ENCODE measurements around the gene PDK2. TPM values are rescaled to one million over a fixed set of nuclear protein-coding genes. Genes with fewer than 3 reads are reported as not detected.

PDK2 gene
- 100 to 1,000 TPM; 167 to 219 (median 182) TPM for total RNA-seq
- 149 TPM for polyA plus RNA-seq
- long read RNA-seq, donor 1, transcript PDK2-203 (11 exons, 3,440 nt) = major isoform, 593 of 700 reads
- long read RNA-seq, donor 1, transcript PDK2-206 (4 exons, 865 nt) = minor isoform, 21 of 700 reads
- long read RNA-seq, donor 1, partial matches to known transcripts = 58 of 700 reads
- long read RNA-seq, donor 1, other reads (novel, unspliced or antisense) = 26 of 700 reads
- long read RNA-seq, donor 2, transcript PDK2-206 (4 exons, 865 nt) = minor isoform, 6 of 293 reads
- long read RNA-seq, donor 2, transcript PDK2-203 (11 exons, 3,440 nt) = major isoform, 241 of 293 reads
- long read RNA-seq, donor 2, partial matches to known transcripts = 15 of 293 reads
- long read RNA-seq, donor 2, other reads (novel, unspliced or antisense) = 30 of 293 reads
- long read RNA-seq, donor 3, transcript PDK2-203 (11 exons, 3,440 nt) = major isoform, 822 of 941 reads
- long read RNA-seq, donor 3, transcript PDK2-213 (5 exons, 806 nt) = minor isoform, 6 of 941 reads
- long read RNA-seq, donor 3, transcript PDK2-208 (4 exons, 660 nt) = minor isoform, 6 of 941 reads
- long read RNA-seq, donor 3, partial matches to known transcripts = 57 of 941 reads
- long read RNA-seq, donor 3, other reads (novel, unspliced or antisense) = 44 of 941 reads
- long read RNA-seq, donor 4, transcript PDK2-203 (11 exons, 3,440 nt) = major isoform, 249 of 320 reads
- long read RNA-seq, donor 4, transcript PDK2-206 (4 exons, 865 nt) = minor isoform, 16 of 320 reads
- long read RNA-seq, donor 4, partial matches to known transcripts = 19 of 320 reads
- long read RNA-seq, donor 4, other reads (novel, unspliced or antisense) = 30 of 320 reads

DNA sequence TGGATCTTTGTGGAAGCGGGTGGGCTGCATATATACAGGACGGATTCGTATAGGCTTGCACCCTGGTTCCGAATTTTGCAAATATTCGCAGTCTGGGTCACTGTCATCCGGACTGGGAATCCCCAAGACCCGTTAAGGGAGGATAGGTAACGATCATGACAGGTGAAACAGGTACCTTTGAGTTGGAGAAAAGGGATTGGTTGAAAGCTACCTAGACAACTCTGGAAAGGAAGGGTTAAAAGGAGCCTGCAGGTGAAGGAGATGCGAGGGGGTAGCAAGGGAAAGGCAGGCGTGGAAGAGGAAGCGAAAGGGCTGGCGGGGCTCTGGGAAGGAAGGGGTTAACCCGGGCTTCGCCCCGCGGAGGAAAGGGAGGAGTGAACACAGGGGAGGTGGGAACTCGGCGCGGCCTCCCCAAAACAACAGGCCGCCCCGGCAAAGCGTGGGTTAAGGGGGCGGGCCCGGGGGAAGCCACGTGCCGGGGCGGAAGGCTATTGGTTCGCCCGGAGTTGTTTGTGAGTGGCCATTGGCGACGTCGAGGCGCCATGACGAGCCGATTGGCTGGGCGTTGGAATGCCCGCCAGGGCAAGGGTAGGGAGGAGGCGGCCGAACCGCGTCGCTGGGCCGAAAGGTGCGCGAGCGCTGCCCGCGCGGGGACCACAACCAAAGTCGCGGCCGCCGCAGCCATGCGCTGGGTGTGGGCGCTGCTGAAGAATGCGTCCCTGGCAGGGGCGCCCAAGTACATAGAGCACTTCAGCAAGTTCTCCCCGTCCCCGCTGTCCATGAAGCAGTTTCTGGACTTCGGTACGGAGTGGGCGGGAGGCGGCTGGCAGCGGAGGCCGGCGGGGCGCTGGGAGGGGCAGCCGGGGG is at the start of gene PDK2:
TSS of gene PDK2 (plus strand) at position 599 of the 867 bp plus-strand sequence. CDS start at position 684, 85 bp downstream.
- peak; percentile 96 to 99 (median 99) for DNase-seq
- no peaks in the 10 kb centered on the region for H3K27me3 ChIP-seq (ENCODE audit: control insufficient read depth, insufficient read depth)
- peaks cover 2% of the 10 kb centered on the region for H3K4me1 ChIP-seq (ENCODE audit: control insufficient read depth, insufficient read depth, low read length)
- under 1% methylated on average over 68 of the region's 68 CpGs for WGBS
- H3K9me3 ChIP-seq (ENCODE audit: control insufficient read depth, low read length) = no peaks in the 10 kb centered on the region
- H3K27ac ChIP-seq (ENCODE audit: low read length) = peak within 1 kb of the TSS; percentile 90
- peak; percentile 95 for ATAC-seq
- intact Hi-C loops (cut with DNase I) = loop anchor here (5.0 to 10.0 kb wide), 4 partner anchors 60 to 200 kb away; partner anchors contain the start of gene PPP1R9B (in 1 of the 4)
- H3K4me3 ChIP-seq (ENCODE audit: low read length) = peak within 1 kb of the TSS; percentile 64

DNA sequence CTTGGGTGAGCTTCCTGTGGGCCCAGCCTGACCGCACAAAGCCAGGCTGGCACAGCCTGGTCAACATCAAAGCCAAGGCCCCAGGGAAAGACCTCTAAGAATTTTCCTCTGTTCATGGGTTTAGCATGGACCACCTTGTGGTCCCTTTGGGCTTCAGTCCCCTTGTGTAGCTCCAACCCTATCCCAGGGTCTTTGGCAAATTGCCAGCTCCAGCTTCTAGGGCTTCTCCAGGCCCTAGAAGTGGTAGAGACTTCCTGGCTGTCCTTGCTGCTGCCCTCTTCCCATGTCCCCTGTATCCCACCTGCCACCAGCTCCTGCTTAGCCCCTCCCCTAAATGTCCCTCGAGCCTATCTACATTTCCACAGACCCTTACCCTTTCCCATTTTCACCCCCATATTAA is 49.0 kb upstream of the PDK2 start:
- ATAC-seq (no peak), DNase-seq (no peak)

DNA sequence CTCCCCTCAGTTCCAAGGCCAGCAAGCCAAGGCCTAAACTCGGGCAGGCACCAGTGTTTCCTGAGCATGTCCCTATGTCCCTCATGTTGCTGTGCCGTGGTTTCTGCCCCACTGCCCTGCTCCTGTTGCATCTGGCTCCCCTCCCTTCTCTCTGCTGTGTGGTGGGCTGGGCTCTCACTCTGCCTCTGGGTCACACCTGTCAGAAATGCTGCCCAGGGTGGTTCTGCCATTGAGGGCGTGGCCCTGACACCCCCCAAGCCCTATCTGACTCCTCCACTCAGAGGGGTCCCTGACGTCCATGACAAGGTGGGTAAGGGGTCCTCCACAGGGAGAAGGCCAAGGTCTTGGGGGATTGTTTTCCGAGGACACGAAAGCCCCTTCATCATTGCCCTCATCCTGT is 48.5 kb upstream of the PDK2 start:
- intact Hi-C loops (cut with DNase I) = no loop called here
- Histone ChIP-seq H3K27me3 (ENCODE audit: control insufficient read depth, insufficient read depth) (no peaks in the 10 kb centered on the region), H3K27ac (ENCODE audit: low read length) (no peak overlapping the region), H3K4me3 (ENCODE audit: low read length) (no peak overlapping the region), H3K4me1 (ENCODE audit: control insufficient read depth, insufficient read depth, low read length) (peaks cover 10% of the 10 kb centered on the region), H3K9me3 (ENCODE audit: control insufficient read depth, low read length) (no peaks in the 10 kb centered on the region)
- DNase-seq (no peak), ATAC-seq (no peak)
- WGBS = 89% methylated on average over 6 of the region's 6 CpGs

More for the DNA sequence above, 49.0 kb upstream of the PDK2 start:
- H3K4me3 ChIP-seq (ENCODE audit: low read length) = no peak overlapping the region
- intact Hi-C loops (cut with DNase I) = no loop called here
- 78% methylated on average over 2 of the region's 2 CpGs for WGBS
- H3K9me3 ChIP-seq (ENCODE audit: control insufficient read depth, low read length) = no peaks in the 10 kb centered on the region
- peaks cover 10% of the 10 kb centered on the region for H3K4me1 ChIP-seq (ENCODE audit: control insufficient read depth, insufficient read depth, low read length)
- H3K27me3 ChIP-seq (ENCODE audit: control insufficient read depth, insufficient read depth) = no peaks in the 10 kb centered on the region
- H3K27ac ChIP-seq (ENCODE audit: low read length) = no peak overlapping the region

DNA sequence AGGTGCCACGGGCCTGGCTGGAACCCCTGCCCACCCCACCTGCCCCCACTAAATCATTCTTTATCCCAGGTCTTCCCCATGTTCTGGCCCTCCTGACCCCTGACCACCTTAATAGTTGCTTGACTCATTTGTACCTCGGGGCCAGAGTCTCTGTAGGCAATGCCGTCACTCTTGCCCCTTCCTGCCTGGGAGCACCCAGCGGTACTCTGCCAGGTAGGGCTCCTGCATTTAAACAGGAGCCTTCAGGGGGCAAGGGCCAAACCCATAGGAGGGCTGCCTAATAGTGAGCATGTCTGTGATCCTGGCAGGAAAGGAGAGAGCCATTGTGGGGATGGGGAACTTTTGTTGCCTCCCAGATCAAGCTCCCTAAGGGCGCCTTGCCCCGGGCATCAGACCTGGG is 48.1 kb upstream of the PDK2 start:
- Histone ChIP-seq H3K9me3 (ENCODE audit: control insufficient read depth, low read length) (no peaks in the 10 kb centered on the region), H3K4me1 (ENCODE audit: control insufficient read depth, insufficient read depth, low read length) (peaks cover 10% of the 10 kb centered on the region), H3K27me3 (ENCODE audit: control insufficient read depth, insufficient read depth) (no peaks in the 10 kb centered on the region), H3K27ac (ENCODE audit: low read length) (no peak overlapping the region), H3K4me3 (ENCODE audit: low read length) (no peak overlapping the region)
- intact Hi-C loops (cut with DNase I) = no loop called here
- ATAC-seq (no peak), DNase-seq (peak in 1 of 3 donors; percentile 27)
- 92% methylated on average over 6 of the region's 6 CpGs for WGBS

DNA sequence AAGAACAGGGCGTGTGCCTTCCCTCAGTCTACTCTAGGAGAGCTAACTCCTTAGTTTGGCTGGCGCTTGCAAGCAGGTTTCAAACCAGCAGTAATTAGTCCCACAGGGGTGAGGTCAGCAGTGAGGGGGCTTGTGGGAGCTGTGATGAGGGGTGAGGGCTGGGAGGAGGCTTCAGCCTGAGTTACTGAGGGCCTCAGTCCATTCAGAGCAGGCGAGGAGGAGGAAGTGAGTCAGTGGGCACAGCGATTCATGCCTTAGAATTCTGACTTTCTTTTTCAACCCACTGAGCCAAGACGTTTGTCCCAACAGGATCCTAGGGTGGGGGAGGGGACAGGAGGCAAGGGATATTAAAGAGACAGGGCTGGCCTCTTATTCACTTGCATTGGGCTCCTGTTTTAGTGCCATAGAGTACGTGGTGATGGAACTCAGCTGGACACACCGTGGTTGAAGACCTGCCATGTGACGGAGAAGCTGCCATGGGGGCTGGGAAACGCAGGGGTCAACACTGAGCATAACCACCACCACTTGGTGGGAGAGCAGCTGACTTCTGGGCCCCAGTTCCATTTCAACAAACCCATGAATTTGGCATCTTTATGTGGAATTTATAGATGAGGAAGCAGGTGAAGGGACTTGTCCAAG is 47.5 kb upstream of the PDK2 start:
- DNase-seq (peak in 1 of 3 donors; percentile 31), ATAC-seq (peak in 1 of 2 donors; percentile 42)
- Histone ChIP-seq H3K4me1 (ENCODE audit: control insufficient read depth, insufficient read depth, low read length) (peaks cover 10% of the 10 kb centered on the region), H3K27ac (ENCODE audit: low read length) (no peak overlapping the region), H3K27me3 (ENCODE audit: control insufficient read depth, insufficient read depth) (no peaks in the 10 kb centered on the region), H3K4me3 (ENCODE audit: low read length) (no peak overlapping the region), H3K9me3 (ENCODE audit: control insufficient read depth, low read length) (no peaks in the 10 kb centered on the region)
- intact Hi-C loops (cut with DNase I) = no loop called here
- WGBS = 63% methylated on average over 9 of the region's 9 CpGs

DNA sequence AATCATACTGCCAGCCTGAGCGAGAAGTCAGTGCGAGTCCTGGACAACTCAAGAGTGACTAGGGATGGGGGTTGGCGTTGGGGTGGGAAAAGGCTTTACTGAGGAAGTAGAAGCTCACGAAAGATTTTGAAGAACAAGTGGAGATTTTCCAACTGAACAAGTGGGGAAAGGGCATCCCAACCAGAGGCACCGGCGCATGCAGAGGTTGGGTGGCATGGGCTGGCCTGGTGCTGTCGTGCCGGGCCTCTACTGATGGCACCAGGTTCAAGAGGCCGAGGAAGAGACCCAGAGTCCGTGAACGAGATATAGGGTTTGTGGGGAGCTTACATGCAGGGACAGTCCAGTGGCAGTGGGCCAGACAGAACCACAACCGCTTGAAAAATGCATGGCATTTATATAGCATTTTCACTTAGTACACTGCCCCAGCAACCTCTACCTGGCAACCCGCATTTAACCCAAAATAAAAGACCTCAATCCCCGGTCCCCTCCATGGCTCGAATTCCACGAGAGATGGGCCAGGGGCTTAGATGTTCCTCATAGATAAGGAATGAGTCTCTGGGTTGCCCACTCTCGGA is 46.9 kb upstream of the PDK2 start:
- H3K4me1 ChIP-seq (ENCODE audit: control insufficient read depth, insufficient read depth, low read length) = peaks cover 14% of the 10 kb centered on the region
- intact Hi-C loops (cut with DNase I) = no loop called here
- 93% methylated on average over 17 of the region's 17 CpGs for WGBS
- DNase-seq = peak in 1 of 3 donors; percentile 35
- H3K4me3 ChIP-seq (ENCODE audit: low read length) = no peak overlapping the region
- no peak overlapping the region for H3K27ac ChIP-seq (ENCODE audit: low read length)
- ATAC-seq = no peak
- no peaks in the 10 kb centered on the region for H3K9me3 ChIP-seq (ENCODE audit: control insufficient read depth, low read length)
- no peaks in the 10 kb centered on the region for H3K27me3 ChIP-seq (ENCODE audit: control insufficient read depth, insufficient read depth)

DNA sequence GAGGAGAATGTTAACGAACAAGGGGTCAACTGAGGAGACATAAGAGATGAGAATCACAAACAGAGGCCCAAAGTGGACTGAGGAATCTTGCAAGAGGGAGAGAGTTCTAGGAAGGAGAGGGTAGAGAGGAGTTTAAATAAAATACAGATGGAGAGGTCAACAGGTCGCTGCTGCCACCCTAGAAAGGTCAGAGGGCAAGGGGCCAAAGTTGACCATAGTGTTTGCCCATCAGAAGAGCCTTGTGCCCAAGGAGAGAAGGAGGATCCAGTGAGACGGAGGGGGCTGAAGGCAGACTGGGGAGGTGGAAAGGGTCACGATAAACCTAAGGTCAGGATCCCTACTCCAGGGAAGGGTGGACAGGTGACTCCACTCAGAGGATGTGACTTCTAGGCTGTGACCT is 46.2 kb upstream of the PDK2 start:
- DNase-seq (no peak), ATAC-seq (no peak)
- Histone ChIP-seq H3K27me3 (ENCODE audit: control insufficient read depth, insufficient read depth) (no peaks in the 10 kb centered on the region), H3K4me1 (ENCODE audit: control insufficient read depth, insufficient read depth, low read length) (peaks cover 17% of the 10 kb centered on the region), H3K4me3 (ENCODE audit: low read length) (no peak overlapping the region), H3K9me3 (ENCODE audit: control insufficient read depth, low read length) (no peaks in the 10 kb centered on the region), H3K27ac (ENCODE audit: low read length) (no peak overlapping the region)
- intact Hi-C loops (cut with DNase I) = no loop called here
- 75% methylated on average over 4 of the region's 4 CpGs for WGBS

DNA sequence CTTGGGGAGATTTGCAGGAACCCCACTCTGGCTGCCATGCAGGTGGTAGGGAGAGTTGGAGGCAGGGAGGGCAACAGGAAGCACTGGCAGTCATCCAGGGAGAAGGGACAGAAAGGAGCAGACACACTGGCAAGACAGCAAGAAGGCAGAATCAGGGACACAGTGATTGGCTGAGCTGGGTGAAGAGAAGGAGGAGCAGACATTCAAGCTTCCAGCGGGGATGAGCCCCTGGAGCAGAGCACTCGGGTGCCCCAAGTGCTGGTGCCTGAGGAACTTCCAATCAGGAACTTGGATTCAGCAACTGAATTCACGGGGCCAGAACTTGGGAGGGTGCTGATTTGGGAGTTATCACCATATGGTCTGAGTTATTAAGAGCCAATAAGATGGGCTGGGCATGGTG is 45.5 kb upstream of the PDK2 start:
- 61% methylated on average over 3 of the region's 3 CpGs for WGBS
- Histone ChIP-seq H3K9me3 (ENCODE audit: control insufficient read depth, low read length) (no peaks in the 10 kb centered on the region), H3K4me1 (ENCODE audit: control insufficient read depth, insufficient read depth, low read length) (peaks cover 17% of the 10 kb centered on the region), H3K27ac (ENCODE audit: low read length) (no peak overlapping the region), H3K27me3 (ENCODE audit: control insufficient read depth, insufficient read depth) (no peaks in the 10 kb centered on the region), H3K4me3 (ENCODE audit: low read length) (no peak overlapping the region)
- DNase-seq (no peak), ATAC-seq (no peak)
- intact Hi-C loops (cut with DNase I) = no loop called here

DNA sequence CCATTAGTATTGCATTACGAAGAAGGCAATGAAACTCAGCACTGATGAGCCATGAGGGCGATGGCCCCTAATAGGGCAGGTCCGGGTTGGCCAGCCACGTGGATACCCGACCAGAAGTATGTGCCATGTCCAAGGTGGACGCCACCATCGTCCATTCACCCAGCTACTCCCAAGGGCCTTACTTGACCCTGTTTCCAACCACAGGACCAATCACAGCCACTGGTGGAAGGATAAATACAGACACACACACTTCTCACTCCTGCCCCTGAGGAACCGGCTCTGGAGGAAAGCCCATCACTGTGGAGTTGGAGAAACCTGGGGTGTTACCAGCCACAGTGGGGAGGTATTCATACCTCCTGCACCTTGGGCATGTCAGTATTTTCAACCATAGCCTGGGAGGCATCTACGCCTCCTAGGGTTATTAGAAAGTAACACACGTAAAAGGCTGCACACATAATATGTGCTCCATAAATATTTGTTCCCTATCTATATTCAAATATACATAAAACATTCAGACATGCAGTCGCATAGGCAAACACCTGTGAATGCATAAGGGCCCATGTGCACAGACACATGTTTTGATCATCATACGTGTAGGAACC is 44.6 kb upstream of the PDK2 start:
- ATAC-seq (no peak), DNase-seq (peak in 1 of 3 donors; percentile 34)
- intact Hi-C loops (cut with DNase I) = no loop called here
- Histone ChIP-seq H3K27ac (ENCODE audit: low read length) (no peak overlapping the region), H3K9me3 (ENCODE audit: control insufficient read depth, low read length) (no peaks in the 10 kb centered on the region), H3K4me1 (ENCODE audit: control insufficient read depth, insufficient read depth, low read length) (peaks cover 11% of the 10 kb centered on the region), H3K4me3 (ENCODE audit: low read length) (no peak overlapping the region), H3K27me3 (ENCODE audit: control insufficient read depth, insufficient read depth) (no peaks in the 10 kb centered on the region)
- WGBS = 94% methylated on average over 12 of the region's 12 CpGs

All from right cardiac atrium (tissue), 5 donors.